KG1 (cell line): ENCODE data around the gene GGT6.

Experiments
- DNase-seq: peaks from one replicate; lab custom pipeline; 2025; lab: John Stamatoyannopoulos, UW

GGT6 gene

DNA sequence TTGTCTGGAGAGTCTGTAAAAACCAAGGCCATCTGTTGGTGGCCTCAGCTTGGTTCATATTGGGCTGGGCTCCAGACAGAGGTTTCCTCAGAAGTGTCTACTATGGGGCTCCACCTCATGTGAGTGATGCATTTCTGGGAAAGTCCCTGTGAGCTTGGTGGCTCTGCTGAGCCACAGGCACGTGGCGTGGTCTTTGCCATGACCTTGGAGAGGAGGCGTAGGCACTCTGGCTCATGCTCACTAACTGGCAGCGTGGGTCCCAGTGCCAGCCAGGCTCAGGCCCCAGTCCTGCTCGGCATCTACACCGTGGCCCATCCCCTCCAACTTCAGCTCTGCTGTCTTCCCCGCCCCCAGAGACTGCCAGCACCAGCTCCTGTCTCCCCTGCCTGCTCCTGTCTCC lies 13.3 kb upstream of the GGT6 start:
- no peak for DNase-seq

DNA sequence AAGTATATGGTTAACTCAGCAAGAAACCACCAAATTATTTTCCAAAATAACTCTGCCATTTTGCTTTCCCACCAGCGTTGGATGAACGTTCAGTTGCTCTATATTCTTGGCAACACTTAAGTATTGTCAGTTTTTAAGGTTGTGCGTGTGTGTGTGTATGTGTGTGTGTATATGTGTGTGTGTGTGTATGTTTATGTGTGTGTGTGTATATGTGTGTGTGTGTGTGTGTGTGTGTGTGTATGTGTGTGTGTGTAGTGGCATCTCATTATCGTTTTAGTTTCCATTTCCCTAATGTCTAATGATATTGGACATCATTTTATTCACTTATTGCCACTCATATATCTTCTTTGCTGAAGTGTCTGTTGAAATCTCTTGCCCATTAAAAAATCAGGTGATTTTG lies 12.7 kb upstream of the GGT6 start:
- no peak for DNase-seq

DNA sequence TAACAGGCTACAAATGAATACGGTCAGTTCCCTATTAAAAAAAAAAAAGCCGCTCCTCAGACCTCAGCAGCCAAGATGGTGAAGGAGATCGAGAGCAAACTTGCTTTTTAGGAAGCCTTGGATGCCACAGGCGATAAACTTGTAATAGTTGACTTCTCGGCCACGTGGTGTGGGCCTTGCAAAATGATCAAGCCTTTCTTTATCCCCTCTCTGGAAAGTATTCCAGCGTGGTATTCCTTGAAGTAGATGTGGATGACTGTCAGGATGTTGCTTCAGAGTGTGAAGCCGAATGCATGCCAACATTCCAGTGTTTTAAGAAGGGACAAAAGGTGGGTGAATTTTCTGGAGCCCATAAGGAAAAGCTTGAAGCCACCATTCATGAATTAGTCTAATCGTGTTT lies 11.8 kb upstream of the GGT6 start:
- no peak for DNase-seq

DNA sequence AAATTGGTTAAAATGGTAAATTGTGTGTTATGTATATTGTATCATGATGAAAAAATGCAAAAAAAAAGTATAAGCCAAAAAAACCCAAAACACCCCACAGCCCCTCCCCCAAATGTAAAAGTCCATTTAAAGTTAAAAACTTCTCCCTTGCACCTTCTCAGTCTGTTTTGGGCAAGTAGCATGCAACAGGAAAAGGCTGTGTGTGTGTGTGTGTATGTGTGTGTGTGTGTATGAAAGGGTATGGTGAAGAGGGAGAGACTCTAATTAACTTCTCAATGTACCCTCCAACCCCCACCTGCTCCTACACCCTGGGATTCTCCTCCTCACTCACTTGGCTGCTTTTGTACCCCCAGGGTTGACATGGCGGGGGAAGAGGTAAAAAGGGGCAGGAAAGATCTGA lies 9.2 kb upstream of the GGT6 start:
- DNase-seq, result no peak

DNA sequence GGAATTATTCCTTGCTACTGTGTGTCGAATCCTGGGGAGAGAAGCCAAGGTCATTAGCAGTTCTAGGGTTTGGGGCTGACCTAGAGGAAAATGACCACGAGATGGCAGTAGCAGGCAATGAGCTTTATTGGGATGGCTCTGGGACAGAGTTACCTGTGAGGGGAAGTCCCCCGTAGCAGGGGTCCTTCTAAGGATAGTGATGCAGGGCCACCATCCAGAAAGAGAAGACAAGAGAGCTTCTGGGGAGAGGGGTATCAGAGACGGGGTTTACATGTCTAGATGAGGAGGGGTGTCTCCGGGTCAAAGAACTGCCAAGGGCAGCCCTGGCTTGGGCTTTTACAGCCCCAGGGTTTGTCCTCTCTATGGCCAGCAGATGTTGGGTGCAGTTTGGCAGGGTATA lies 6.4 kb upstream of the GGT6 start:
- no peak for DNase-seq

- DNase-seq, result peak; percentile 18
These were observed 5.1 kb upstream of the GGT6 start for GRCh38 chr17:4565209-4566141.

- DNase-seq, result no peak
These were observed 1.9 kb upstream of the GGT6 start for GRCh38 chr17:4562015-4562969.

- DNase-seq, result no peak
These were observed 470 bp upstream of the GGT6 start for GRCh38 chr17:4560837-4561256.

- DNase-seq, result no peak
These were observed 411 bp downstream of the GGT6 start for GRCh38 chr17:4559966-4560365.

- DNase-seq, result no peak
These were observed 1.1 kb downstream of the GGT6 start for GRCh38 chr17:4559139-4559791.

GRCh38 chr17:4558347-4558971 lies 1.9 kb downstream of the GGT6 start:
- no peak for DNase-seq

DNA sequence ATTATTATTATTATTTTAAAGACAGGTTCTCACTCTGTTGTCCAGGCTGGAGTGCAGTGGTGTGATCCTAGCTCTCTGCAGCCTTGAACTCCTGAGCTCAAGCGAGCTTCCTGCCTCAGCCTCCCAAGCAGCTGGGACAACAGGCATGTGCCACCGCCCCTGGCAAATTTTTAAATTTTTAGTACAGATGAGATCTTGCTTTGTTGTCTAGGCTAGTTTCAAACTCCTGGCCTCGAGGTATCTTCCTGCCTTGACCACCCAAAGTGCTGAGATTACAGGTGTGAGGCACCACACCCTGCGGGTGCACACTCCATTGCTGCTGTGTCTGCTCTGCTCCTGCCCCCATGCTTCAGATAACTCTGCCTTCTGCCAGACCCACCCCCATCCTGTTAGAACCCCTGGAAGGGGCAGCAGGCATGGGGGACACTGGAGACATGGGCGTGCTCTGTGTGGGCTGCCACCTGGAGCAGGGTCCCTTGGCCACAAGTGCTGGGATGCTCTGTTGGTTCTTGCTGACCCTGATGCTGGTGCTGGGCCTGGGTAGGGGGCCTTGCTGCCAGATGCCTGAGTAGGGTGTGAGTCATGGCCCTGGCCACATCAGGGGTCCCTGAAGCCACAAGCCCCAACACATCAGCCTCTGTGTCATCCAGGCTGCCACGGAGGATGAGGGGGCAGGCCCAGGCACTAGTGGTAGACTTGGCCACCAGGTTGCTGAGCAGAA lies 2.6 kb downstream of the GGT6 start:
- DNase-seq, result no peak

GRCh38 chr17:4556996-4557395 lies 3.4 kb downstream of the GGT6 start:
- DNase-seq, result no peak

DNA sequence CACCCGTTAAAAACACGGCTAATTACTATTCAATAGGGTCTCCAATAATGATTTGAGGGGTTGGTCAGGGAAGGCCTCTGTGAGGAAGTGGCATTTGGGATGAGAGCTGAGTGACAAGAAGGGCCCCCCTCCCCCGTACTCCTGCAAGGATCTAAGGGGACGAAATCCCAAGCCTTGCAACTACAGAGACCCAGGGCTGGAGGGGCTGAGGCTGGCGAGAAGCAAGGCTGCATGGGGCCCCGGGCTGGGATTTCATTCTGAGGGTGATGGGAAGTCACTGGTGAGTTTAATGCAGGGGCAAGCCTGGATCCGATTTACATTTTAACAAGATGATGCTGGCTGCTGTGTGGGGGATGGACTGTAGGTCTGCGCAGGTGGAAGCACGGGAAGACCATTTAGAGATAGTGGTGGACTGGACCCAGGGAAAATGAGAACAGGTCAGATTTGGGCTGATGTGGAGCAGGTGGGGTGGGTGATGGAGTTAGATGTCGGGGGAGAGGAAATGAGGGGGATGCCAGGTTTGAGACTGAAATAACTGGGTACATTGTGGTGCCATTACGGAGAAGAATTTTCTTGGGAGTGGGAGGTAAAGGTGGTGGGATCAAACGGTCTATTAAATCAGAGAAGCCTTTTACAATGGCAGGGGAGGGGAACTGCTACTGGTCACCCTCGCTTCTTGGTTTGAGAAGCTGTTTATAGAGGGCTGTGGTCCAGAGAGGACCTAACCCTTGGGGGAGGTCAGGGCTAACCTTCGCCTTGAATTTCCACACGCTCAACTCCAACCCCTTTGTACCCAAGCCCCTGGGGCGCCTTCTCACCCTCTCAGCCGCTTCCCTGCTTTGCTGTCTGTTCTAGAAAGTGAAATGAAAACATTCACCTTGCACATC lies 4.3 kb downstream of the GGT6 start:
- DNase-seq, result no peak

DNA sequence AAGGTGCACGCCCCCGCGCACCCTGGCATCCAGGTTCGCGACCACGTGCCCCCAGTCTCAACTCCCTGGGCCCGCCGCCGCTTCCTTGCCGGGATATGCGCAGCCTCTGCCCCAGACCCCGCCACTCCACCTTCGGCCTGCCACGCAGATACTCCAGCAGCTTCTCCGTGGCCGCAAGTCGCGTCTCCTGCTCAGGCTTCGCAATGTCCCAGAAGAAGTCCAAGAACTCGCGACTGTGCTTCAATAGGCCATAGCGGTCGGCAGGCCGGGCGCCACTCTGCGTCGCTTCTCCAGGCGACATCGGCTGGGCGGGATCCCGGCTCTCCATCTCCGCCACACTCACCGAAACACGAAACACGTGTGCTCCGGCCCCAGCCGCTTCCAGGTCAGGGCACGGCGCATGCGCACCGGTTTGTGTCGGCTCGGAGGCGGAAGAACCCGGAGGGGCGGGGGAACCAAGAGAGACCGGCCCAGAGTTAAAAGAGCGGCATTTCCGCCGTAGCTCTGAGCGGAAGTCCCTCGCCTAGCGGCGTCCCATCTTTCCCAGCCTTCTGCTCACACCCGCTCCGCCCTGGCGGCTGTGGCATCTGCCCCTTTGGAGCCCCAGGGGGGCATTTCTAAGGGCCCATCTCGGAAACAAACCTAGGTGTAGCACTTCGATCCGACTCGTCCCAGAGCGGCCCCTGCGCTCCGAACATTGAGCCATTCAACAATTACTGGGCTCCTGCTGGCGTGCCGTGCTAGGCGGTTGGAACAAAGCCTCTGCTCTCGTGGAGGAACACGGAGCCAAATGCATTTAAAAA lies 5.2 kb downstream of the GGT6 start, which contains the start of gene MYBBP1A:
Gene MYBBP1A, minus strand, starts transcription at position 388 of the 803 bp plus-strand sequence. Its CDS starts 60 bp downstream, at position 328.
- peak; percentile 68 for DNase-seq

- DNase-seq, result no peak
These were observed 5.9 kb downstream of the GGT6 start for GRCh38 chr17:4554441-4554996.

GRCh38 chr17:4553669-4554068 lies 6.7 kb downstream of the GGT6 start:
- DNase-seq, result no peak

- DNase-seq, result no peak
These were observed 8.4 kb downstream of the GGT6 start for GRCh38 chr17:4551796-4552525.
